Measurements from ENCODE around the gene CROCC.

GRCh38 chr1:16905110-16905867, 16.4 kb upstream of the CROCC start:
- no peak for TF ChIP-seq CTCF (IDR thresholded peaks at IDR 0.05; ENCODE audit: insufficient read depth, low read length)
- TF ChIP-seq, protein P1, sequence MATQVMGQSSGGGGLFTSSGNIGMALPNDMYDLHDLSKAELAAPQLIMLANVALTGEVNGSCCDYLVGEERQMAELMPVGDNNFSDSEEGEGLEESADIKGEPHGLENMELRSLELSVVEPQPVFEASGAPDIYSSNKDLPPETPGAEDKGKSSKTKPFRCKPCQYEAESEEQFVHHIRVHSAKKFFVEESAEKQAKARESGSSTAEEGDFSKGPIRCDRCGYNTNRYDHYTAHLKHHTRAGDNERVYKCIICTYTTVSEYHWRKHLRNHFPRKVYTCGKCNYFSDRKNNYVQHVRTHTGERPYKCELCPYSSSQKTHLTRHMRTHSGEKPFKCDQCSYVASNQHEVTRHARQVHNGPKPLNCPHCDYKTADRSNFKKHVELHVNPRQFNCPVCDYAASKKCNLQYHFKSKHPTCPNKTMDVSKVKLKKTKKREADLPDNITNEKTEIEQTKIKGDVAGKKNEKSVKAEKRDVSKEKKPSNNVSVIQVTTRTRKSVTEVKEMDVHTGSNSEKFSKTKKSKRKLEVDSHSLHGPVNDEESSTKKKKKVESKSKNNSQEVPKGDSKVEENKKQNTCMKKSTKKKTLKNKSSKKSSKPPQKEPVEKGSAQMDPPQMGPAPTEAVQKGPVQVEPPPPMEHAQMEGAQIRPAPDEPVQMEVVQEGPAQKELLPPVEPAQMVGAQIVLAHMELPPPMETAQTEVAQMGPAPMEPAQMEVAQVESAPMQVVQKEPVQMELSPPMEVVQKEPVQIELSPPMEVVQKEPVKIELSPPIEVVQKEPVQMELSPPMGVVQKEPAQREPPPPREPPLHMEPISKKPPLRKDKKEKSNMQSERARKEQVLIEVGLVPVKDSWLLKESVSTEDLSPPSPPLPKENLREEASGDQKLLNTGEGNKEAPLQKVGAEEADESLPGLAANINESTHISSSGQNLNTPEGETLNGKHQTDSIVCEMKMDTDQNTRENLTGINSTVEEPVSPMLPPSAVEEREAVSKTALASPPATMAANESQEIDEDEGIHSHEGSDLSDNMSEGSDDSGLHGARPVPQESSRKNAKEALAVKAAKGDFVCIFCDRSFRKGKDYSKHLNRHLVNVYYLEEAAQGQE (IDR thresholded peaks at IDR 0.05; ENCODE audit: insufficient replicate concordance, low read depth) = no peak
